GM12865 (cell line): ENCODE measurements around the gene MRPL45.

ENCODE experiments used
- DNase-seq: peaks from one replicate; pipeline ENCODE4 v3.0.0; 2010; ENCODE audit warnings: low read depth
- H3K4me3 ChIP-seq: 2 replicates; pipeline ENCODE4 v1.5.1; 2011; ENCODE audit warnings: mild to moderate bottlenecking, low read depth, low read length, control low read depth
- TF ChIP-seq, protein P1 (sequence below): IDR thresholded peaks from 2 replicates; pipeline ENCODE4 v1.5.1; 2011; ENCODE audit warnings: low read length, control low read depth, low read depth, inconsistent platforms; ENCODE audit not compliant: insufficient read depth; ENCODE audit errors: missing control alignments

The MRPL45 gene

DNA sequence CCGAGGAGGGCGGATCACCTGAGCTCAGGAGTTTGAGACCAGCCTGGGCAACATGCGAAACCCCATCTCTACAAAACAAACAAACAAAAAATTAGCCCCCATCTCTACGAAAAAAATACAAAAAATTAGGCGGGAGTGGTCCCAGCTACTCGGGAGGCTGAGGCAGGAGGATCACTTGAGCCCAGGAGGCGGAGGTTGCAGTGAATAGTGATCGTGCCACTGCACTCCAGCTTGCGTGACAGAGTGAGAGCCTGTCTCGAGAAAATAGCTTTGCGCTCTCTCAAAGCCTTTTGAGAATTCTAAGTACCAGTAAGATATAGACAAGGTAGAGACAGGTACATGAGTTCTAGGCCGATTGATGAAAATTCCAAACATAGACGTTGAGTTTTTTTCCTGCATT lies 56.7 kb downstream of the MRPL45 start:
- TF ChIP-seq, protein P1, sequence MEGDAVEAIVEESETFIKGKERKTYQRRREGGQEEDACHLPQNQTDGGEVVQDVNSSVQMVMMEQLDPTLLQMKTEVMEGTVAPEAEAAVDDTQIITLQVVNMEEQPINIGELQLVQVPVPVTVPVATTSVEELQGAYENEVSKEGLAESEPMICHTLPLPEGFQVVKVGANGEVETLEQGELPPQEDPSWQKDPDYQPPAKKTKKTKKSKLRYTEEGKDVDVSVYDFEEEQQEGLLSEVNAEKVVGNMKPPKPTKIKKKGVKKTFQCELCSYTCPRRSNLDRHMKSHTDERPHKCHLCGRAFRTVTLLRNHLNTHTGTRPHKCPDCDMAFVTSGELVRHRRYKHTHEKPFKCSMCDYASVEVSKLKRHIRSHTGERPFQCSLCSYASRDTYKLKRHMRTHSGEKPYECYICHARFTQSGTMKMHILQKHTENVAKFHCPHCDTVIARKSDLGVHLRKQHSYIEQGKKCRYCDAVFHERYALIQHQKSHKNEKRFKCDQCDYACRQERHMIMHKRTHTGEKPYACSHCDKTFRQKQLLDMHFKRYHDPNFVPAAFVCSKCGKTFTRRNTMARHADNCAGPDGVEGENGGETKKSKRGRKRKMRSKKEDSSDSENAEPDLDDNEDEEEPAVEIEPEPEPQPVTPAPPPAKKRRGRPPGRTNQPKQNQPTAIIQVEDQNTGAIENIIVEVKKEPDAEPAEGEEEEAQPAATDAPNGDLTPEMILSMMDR = no peak
- H3K4me3 ChIP-seq = no peak overlapping the region
- DNase-seq = no peak

DNA sequence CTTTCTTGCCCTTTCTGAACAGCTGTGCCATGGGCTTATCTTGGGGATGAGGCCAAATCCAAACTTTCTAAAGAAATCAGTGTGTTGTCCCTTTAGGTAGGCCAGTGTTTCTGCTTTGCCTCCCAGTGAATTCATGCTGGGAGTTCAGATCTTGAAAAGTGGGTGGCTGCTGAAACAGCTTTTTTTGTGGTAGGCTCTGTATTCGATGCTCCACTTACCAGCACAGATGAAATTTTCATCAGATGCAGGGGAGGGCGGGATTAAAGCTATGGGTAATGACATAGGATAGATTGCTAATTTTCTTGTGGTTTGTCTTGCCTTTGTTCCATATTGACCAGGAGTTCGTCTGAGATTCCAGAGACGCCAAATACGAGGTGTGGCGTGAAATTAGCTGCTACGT lies 57.5 kb downstream of the MRPL45 start:
- H3K4me3 ChIP-seq = no peak overlapping the region
- no peak for DNase-seq
- TF ChIP-seq, protein P1 = no peak

DNA sequence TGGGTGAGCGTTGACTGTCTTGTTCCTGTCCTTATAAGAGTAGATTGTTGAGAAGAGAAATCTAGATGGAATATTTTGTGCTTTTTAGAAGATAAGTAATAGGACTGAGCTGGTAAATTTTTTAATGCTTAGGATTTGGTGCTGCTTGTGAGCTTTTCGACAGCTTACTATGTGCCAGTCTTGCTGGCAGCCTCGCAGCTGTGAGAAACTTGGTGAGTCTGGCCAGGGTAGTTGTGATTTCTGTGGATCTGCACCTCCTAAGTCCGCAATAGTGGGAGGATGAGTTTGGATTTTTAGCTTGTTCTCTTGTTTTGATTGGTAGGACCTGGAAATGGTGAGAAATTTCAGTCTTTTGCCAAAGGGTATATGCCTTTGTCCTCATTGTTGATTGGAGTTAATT lies 58.3 kb downstream of the MRPL45 start:
- no peak for DNase-seq
- TF ChIP-seq, protein P1 = no peak
- no peak overlapping the region for H3K4me3 ChIP-seq

DNA sequence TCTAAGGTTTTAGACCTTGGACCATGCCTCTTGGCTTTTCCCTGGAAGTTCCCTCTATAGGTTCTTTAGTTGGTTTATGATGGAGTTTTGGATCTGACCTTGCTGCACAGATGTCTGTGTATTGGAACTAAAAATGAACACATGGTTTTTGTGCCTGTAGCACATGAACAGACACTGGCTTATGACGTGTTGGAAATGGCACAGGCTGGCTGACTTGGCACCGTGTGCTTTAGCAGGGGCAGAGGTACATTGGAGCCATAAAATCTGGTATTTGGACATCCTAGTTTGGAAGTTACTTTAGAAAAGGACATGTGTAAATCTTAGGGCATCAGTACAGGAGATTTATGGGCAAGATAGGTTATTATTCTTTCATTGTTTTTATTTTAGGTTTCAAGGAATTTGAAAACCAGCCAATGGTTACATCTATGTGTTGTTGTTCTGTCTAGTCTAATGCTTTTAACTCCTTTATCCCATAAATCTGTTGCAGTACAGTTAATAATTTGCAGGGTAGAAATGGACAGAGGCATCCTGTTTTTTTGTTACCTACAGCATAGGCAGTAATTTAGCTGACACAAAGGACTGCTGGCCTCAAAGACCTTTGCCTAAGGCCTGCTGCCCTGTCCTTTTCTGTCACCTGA lies 60.6 kb downstream of the MRPL45 start:
- DNase-seq = no peak
- H3K4me3 ChIP-seq = no peak overlapping the region
- TF ChIP-seq, protein P1 = no peak

DNA sequence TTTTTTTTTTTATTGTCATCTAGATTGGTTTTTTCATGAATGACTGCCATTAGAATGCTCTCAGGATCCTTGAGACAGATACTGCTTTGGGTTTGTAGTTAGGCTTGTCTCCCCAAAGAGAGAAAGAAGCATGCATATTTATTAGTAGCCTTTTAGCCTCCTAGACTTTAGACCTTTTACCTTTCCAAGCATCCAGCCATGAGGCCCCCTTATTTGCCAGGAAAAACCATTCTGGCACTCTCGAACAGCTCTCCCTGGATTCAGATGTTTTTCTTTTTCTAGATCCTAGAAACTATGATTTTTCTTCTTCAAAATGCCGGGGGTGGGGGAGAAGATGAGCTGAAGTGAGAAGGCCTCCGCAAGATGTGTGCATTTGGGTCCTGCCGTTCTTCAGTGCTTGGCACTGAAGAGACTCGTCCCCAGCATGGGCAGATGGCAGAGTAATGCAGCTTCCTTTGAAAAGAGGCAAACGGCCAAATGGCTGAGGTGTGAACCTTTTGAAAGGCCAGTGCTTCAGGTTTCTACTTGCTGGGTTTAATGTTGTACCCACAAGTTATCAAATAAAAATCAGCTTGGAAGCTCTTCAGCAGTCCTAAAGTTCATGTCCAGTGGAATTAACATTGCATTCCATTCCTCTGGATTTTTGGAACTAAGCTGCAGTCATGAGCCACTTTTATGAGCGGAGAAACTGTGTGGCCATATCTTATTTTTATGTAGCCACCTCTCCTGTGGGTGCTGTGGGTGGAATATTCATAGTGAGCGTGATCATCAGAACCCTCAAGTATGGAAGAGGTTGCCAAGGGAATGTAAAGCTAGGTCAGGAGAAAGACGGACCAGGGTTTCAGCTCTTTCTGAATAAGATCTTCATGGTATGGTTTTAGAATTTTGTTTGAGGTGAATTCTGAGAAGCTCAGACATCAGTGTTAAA lies 61.9 kb downstream of the MRPL45 start:
- no peak for DNase-seq
- TF ChIP-seq, protein P1 = no peak
- H3K4me3 ChIP-seq = no peak overlapping the region

DNA sequence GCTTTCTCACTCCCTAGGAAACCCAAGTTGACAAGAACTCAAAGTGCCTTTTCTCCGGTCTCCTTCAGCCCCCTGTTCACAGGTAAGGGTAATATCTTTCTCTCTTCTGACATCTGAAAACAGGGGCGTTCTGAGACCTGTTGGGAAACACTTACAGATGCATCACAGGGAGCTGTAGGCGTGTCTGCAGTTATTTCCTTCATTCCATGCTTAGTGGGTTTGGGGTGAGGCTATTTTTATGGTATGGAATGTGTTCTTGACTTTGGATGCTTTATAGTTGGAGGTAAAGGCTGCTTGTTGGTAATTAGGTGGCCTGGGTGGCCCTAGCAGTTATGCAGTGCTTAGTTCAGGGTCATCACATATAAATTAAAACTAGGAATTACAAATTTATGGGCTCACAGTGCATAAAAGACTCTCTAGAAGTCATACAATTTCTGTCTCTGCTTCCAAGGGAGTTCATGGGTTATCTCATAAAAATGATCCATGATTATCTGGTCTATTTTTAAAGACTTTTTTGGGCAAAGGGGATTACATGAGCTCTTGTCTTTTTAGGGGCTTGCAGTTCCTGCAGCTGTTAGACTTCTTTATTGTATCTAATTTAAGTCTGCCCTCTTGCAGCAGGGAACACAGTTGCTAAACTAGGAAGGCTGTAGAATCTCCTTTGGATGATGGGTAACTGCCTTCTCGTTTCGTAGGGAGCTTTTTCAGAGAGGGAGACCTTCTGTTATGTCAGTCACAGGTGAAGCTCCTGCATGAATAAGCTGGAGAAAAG lies 64.9 kb downstream of the MRPL45 start:
- TF ChIP-seq, protein P1 = no peak
- H3K4me3 ChIP-seq = no peak overlapping the region
- no peak for DNase-seq
